Measurements from ENCODE around the gene MACROD2.

The MACROD2 gene

GRCh38 chr20:14959506-14960475 lies 964.5 kb downstream of the MACROD2 start:
- TF ChIP-seq ZFX (IDR thresholded peaks at IDR 0.05; ENCODE audit: borderline replicate concordance) (no peak), CTCF (IDR thresholded peaks at IDR 0.05) (no peak)
- H3K27ac ChIP-seq = no peak overlapping the region

GRCh38 chr20:14960831-14961230 lies 965.5 kb downstream of the MACROD2 start:
- TF ChIP-seq ZFX (IDR thresholded peaks at IDR 0.05; ENCODE audit: borderline replicate concordance) = no peak
- TF ChIP-seq CTCF (IDR thresholded peaks at IDR 0.05) = no peak
- no peak overlapping the region for H3K27ac ChIP-seq

GRCh38 chr20:14963262-14963663 lies 967.9 kb downstream of the MACROD2 start:
- no peak overlapping the region for H3K27ac ChIP-seq
- no peak for TF ChIP-seq ZFX (IDR thresholded peaks at IDR 0.05; ENCODE audit: borderline replicate concordance)

GRCh38 chr20:14966203-14966602 lies 970.9 kb downstream of the MACROD2 start:
- TF ChIP-seq CTCF (IDR thresholded peaks at IDR 0.05) (no peak), ZFX (IDR thresholded peaks at IDR 0.05; ENCODE audit: borderline replicate concordance) (no peak)
- no peak overlapping the region for H3K27ac ChIP-seq

GRCh38 chr20:14966808-14967207 lies 971.5 kb downstream of the MACROD2 start:
- no peak for TF ChIP-seq CTCF (IDR thresholded peaks at IDR 0.05)
- H3K27ac ChIP-seq = no peak overlapping the region

GRCh38 chr20:14972256-14972655 lies 976.9 kb downstream of the MACROD2 start:
- H3K27ac ChIP-seq = no peak overlapping the region
- TF ChIP-seq CTCF (IDR thresholded peaks at IDR 0.05) (no peak), ZFX (IDR thresholded peaks at IDR 0.05; ENCODE audit: borderline replicate concordance) (no peak)

- H3K27ac ChIP-seq = no peak overlapping the region
- TF ChIP-seq ZFX (IDR thresholded peaks at IDR 0.05; ENCODE audit: borderline replicate concordance) = no peak
- TF ChIP-seq CTCF (IDR thresholded peaks at IDR 0.05) = no peak
Observed at GRCh38 chr20:14972690-14973089, 977.4 kb downstream of the MACROD2 start.
